Immature natural killer cell (primary cell): ENCODE measurements around the gene MVB12B. TPM values are rescaled to one million over a fixed set of nuclear protein-coding genes. Genes with fewer than 3 reads are reported as not detected.
"Not testable (repeated sequence)": the region's sequence is repeated elsewhere in the genome, so short reads cannot be mapped to it uniquely, and the experiment has no call there.

Experiments
- DNase-seq, 3 donors: peaks; one replicate each; pipeline ENCODE4 v3.0.0; 2022; ENCODE audit warnings: mixed read lengths in 1 of 3
- H3K27ac Mint-ChIP-seq, 6 donors: one replicate each; pipeline ENCODE4 v1.8.0; 2020; ENCODE audit warnings: mixed read lengths in 6 of 6, mild to moderate bottlenecking in 5 of 6, inconsistent platforms in 4 of 6, moderate library complexity in 3 of 6
- H3K27me3 Mint-ChIP-seq, 3 donors: one replicate each; pipeline ENCODE4 v1.8.0; 2020 to 2021; ENCODE audit warnings: low read depth in 3 of 3, mild to moderate bottlenecking in 3 of 3, mixed read lengths in 3 of 3, moderate library complexity in 3 of 3, inconsistent platforms in 1 of 3
- H3K36me3 Mint-ChIP-seq, 3 donors: one replicate each; pipeline ENCODE4 v1.8.0; 2020; ENCODE audit warnings: mixed read lengths in 3 of 3, inconsistent platforms in 2 of 3, mild to moderate bottlenecking in 2 of 3
- H3K4me1 Mint-ChIP-seq, 2 donors: one replicate each; pipeline ENCODE4 v1.8.0; 2020; ENCODE audit warnings: inconsistent platforms in 2 of 2, mild to moderate bottlenecking in 2 of 2, mixed read lengths in 2 of 2, moderate library complexity in 1 of 2
- H3K4me3 Mint-ChIP-seq, 5 donors: one replicate each; pipeline ENCODE4 v1.8.0; 2020; ENCODE audit warnings: mild to moderate bottlenecking in 5 of 5, mixed read lengths in 5 of 5, inconsistent platforms in 3 of 5, moderate library complexity in 3 of 5
- H3K9me3 Mint-ChIP-seq, 6 donors: one replicate each; pipeline ENCODE4 v1.8.0; 2020; ENCODE audit warnings: mild to moderate bottlenecking in 6 of 6, mixed read lengths in 6 of 6, inconsistent platforms in 4 of 6, moderate library complexity in 3 of 6
- polyA plus RNA-seq, 3 donors: library from polyadenylated mRNA; unstranded; fragments of 300-500 nt; fragmentation: Illumina TruSeq; gene quantifications; one replicate each; pipeline ENCODE4 v1.2.3, GENCODE V29; 2021

MVB12B gene, protein sequence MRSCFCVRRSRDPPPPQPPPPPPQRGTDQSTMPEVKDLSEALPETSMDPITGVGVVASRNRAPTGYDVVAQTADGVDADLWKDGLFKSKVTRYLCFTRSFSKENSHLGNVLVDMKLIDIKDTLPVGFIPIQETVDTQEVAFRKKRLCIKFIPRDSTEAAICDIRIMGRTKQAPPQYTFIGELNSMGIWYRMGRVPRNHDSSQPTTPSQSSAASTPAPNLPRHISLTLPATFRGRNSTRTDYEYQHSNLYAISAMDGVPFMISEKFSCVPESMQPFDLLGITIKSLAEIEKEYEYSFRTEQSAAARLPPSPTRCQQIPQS
- 1 to 10 TPM in 1 of 3 donors, under 1 TPM in 1, not detected in 1; 0.54 to 1.2 TPM for polyA plus RNA-seq

- Mint-ChIP-seq H3K36me3 (peaks cover 0 to 7% (median 6%) of the 10 kb centered on the region in 3 donors), H3K4me3 (peak within 1 kb of the TSS; percentile 76 to 85 (median 80)), H3K27ac (peak within 1 kb of the TSS in 4 of 6 donors; percentile 32 to 75 (median 54)), H3K27me3 (peaks cover 1 to 6% (median 4%) of the 10 kb centered on the region in 3 donors), H3K4me1 (peaks cover 9 to 10% of the 10 kb centered on the region in 2 donors), H3K9me3 (peaks cover 0 to 14% (median 5%) of the 10 kb centered on the region in 6 donors)
- peak; percentile 34 to 54 (median 50) for DNase-seq
Observed at GRCh38 chr9:126326228-126327005, at the start of gene MVB12B. Gene MVB12B (plus strand): TSS chr9:126326829. CDS start chr9:126326930, 101 bp downstream.

DNA sequence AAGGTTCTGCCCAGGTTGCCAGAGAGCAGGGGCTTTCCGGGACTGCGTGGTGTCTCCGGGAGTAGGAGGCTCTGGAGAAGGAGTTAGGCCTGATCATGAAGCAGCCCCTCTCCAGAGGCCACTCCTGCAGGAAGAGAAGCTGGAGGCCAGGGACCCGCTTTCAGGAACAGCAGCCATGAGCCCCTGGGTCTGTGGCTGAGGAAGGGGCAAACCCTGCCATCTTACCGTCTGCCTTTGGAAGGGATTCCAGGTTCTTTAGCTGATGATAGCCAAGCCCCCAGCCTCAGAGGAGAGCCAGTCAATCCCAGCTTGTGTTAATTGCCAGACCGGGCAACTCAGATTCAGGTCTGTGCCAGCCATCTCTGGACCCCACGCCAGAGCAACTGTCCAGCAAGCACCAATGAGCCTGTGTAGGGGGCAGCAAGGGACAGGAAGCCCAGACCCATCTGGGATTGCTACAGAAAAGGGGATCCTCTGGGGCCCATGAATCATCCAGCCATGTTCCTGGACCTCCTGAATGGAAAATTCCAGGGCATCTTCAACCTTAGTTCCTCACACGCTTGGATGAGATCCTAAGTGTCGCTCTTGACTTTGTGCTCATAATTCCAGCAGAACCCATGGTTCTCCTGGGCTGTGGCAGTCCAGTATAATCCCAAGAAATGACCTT, 42.7 kb upstream of the MVB12B start:
- H3K4me1 Mint-ChIP-seq = no peaks in the 10 kb centered on the region
- H3K9me3 Mint-ChIP-seq = no peaks in the 10 kb centered on the region
- no peaks in the 10 kb centered on the region for H3K36me3 Mint-ChIP-seq
- H3K27me3 Mint-ChIP-seq = peaks cover 2 to 6% (median 4%) of the 10 kb centered on the region in 3 donors
- DNase-seq = no peak
- no peak overlapping the region for H3K27ac Mint-ChIP-seq
- H3K4me3 Mint-ChIP-seq = no peak overlapping the region

DNA sequence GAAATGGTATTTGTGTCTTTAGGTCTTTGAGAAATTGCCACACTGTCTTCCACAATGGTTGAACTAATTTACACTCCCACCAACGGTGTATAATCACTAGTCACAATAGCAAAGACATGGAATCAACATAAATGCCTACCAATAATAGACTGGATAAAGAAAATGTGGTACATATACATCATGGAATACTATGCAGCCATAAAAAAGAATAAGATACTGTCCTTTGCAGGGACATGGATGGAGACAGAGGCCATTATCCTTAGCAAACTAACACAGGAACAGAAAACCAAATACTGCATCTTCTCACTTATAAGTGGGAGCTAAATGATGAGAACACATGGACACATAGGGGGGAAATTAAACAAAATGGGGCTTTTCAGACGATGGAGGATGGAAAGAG, 41.0 kb upstream of the MVB12B start:
- DNase-seq, H3K4me1 Mint-ChIP-seq, H3K9me3 Mint-ChIP-seq, H3K36me3 Mint-ChIP-seq, H3K4me3 Mint-ChIP-seq, H3K27ac Mint-ChIP-seq, H3K27me3 Mint-ChIP-seq: not testable (repeated sequence)

DNA sequence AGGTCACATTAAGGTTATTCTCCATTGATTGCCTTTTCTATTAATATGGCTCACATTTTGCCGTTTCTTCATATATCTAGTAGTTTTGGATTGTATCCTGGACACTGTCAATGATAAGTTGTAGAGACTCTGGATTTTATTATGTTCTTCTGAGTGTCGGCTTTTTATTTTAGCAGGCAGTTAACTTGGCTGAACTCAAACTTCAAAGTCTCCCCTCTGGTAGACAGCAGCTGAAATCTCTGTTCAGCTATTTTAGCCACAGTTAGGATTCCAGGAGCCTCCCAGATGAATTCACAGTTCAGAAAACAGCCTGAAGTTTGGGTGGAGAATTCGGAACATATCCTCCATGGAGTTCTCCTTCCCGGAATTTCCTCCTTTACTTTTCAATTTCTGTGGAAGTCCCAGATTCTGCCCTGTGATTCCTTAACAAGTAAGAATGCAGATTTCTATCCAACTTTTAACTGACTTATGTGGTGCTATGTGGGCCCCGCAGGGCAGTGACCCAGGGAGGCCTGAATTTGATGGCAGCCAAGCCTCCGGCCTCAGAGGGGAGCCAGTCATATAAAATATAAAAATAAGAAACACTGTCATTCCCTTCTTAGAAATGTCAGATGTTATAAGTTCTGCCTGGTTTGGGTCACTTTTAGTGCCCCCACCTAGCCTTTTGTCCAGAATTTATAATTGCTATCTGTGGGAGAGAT, 39.3 kb upstream of the MVB12B start:
- peaks cover 0 to 3% (median 0%) of the 10 kb centered on the region in 3 donors for H3K27me3 Mint-ChIP-seq
- H3K36me3 Mint-ChIP-seq = no peaks in the 10 kb centered on the region
- H3K27ac Mint-ChIP-seq = no peak overlapping the region
- H3K4me3 Mint-ChIP-seq = no peak overlapping the region
- H3K4me1 Mint-ChIP-seq = no peaks in the 10 kb centered on the region
- H3K9me3 Mint-ChIP-seq = no peaks in the 10 kb centered on the region
- no peak for DNase-seq

DNA sequence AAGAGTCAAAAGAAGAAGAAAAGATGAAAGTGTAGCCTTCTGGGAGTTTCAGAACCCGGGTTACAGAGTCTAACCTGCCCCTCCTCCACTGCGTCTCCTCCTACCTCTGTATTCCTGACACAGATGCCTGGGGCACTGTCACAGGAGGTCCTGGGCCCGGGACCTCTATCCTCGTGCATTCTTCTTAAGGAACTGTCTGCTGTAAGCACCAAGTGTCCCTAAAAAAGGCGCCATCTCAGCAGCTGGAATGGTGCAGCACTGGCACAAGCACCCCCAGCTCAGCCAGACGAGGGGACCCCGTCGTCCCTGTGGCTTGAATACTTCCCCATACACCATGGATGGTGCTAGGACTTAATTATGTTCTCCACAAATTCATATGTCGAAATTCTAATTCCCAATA, 35.8 kb upstream of the MVB12B start:
- H3K27ac Mint-ChIP-seq = no peak overlapping the region

DNA sequence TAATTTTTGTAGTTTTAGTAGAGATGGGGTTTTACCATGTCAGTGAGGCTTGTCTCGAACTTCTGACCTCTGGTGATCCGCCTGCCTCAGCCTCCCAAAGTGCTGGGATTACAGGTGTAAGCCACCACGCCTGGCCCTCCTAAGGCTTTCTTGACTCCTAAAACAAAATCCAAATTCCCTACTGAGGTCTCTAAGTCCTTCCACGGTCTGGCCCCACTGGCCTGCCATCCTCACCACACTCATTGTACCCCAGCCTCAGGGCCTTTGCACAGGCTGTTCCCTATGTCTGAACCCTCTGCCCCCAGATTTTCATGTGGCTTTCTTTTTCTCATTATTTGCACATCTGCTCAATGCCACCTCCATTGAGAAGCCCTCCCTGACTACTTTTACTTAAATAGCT, 34.7 kb upstream of the MVB12B start:
- no peak for DNase-seq
- H3K4me1 Mint-ChIP-seq = no peaks in the 10 kb centered on the region
- no peak overlapping the region for H3K27ac Mint-ChIP-seq
- H3K9me3 Mint-ChIP-seq = no peaks in the 10 kb centered on the region
- H3K4me3 Mint-ChIP-seq = no peak overlapping the region
- peaks cover 0 to 3% (median 2%) of the 10 kb centered on the region in 3 donors for H3K27me3 Mint-ChIP-seq
- no peaks in the 10 kb centered on the region for H3K36me3 Mint-ChIP-seq

More for the DNA sequence above, 35.8 kb upstream of the MVB12B start:
- Mint-ChIP-seq H3K27me3 (peaks cover 0 to 2% (median 0%) of the 10 kb centered on the region in 3 donors), H3K4me1 (no peaks in the 10 kb centered on the region), H3K9me3 (no peaks in the 10 kb centered on the region), H3K36me3 (no peaks in the 10 kb centered on the region), H3K4me3 (no peak overlapping the region)
- DNase-seq = no peak

DNA sequence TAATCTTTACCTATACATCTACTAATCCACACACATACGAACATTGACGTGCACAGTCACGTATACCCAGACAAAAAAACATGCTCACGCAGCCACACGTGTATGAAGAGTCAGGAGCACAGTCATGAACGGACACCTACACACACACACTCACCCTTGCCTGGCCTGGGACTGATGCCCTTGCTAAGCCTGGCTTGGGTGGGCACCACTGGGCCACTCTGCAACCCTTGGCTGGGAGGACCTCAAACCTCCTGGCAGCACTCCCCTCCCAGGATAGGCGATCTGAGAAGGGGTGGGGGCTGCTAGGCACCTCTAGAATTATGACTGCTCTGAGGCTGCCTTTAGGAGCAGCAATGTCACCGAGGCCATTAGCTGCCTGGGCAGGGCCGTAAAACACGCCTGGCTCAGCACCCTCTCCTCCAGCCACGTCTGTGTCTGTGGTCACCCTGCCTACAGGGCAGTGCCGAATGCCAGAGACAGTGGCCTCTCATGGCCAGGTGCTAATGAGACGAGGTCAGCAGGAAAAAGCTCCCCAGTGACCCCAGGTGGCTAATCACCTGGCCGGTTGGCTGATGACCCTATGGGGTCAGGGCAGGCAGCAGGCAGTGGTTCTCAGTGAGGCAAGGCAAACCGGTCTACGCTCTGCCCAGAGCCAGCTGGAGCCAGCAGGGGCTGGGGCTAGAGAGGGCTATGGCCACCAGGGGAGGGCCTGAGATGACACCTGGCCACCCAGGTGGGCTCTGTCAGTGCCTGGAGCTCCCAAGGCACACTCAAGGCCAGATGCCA, 33.7 kb upstream of the MVB12B start:
- Mint-ChIP-seq H3K36me3 (no peaks in the 10 kb centered on the region), H3K27me3 (peaks cover 2 to 3% (median 3%) of the 10 kb centered on the region in 3 donors), H3K4me3 (no peak overlapping the region), H3K27ac (peak overlapping the region in 1 of 6 donors; percentile 65), H3K4me1 (no peaks in the 10 kb centered on the region), H3K9me3 (no peaks in the 10 kb centered on the region)
- no peak for DNase-seq

DNA sequence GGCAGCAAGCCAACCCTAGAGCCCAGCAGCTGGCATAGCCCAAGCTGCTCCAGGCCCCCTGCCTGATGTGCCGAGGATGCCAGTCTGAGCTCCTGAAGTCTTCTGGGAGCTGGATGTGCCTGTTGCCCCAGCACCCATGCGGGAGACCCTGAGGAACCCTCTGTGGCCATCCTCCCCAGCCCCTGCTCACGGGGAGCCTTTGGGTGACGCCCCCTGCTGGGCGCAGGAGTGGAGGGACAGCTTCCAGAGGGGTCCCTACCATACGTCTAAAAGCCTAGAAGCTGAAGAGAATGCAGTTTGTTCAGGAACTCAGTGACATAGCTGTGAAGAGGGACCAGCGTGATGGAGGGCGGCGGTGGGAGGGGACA, 33.1 kb upstream of the MVB12B start:
- Mint-ChIP-seq H3K9me3 (no peaks in the 10 kb centered on the region), H3K4me3 (no peak overlapping the region), H3K36me3 (no peaks in the 10 kb centered on the region), H3K27ac (no peak overlapping the region), H3K27me3 (peaks cover 2 to 3% (median 3%) of the 10 kb centered on the region in 3 donors), H3K4me1 (no peaks in the 10 kb centered on the region)
- no peak for DNase-seq

GRCh38 chr9:126294331-126295081, 32.1 kb upstream of the MVB12B start:
- H3K9me3 Mint-ChIP-seq = no peaks in the 10 kb centered on the region
- peaks cover 2 to 3% (median 3%) of the 10 kb centered on the region in 3 donors for H3K27me3 Mint-ChIP-seq
- no peaks in the 10 kb centered on the region for H3K36me3 Mint-ChIP-seq
- no peak overlapping the region for H3K4me3 Mint-ChIP-seq
- H3K4me1 Mint-ChIP-seq = no peaks in the 10 kb centered on the region
- H3K27ac Mint-ChIP-seq = no peak overlapping the region
- no peak for DNase-seq

GRCh38 chr9:126295082-126295477, 31.5 kb upstream of the MVB12B start:
- peaks cover 2 to 3% (median 3%) of the 10 kb centered on the region in 3 donors for H3K27me3 Mint-ChIP-seq
- no peaks in the 10 kb centered on the region for H3K9me3 Mint-ChIP-seq
- no peaks in the 10 kb centered on the region for H3K36me3 Mint-ChIP-seq
- H3K4me1 Mint-ChIP-seq = no peaks in the 10 kb centered on the region
- no peak for DNase-seq
- no peak overlapping the region for H3K27ac Mint-ChIP-seq
- no peak overlapping the region for H3K4me3 Mint-ChIP-seq

GRCh38 chr9:126295516-126295915, 31.1 kb upstream of the MVB12B start:
- H3K9me3 Mint-ChIP-seq = no peaks in the 10 kb centered on the region
- no peak overlapping the region for H3K4me3 Mint-ChIP-seq
- no peaks in the 10 kb centered on the region for H3K4me1 Mint-ChIP-seq
- H3K27ac Mint-ChIP-seq = no peak overlapping the region
- DNase-seq = no peak
- H3K36me3 Mint-ChIP-seq = no peaks in the 10 kb centered on the region
- peaks cover 2 to 3% (median 3%) of the 10 kb centered on the region in 3 donors for H3K27me3 Mint-ChIP-seq

- Mint-ChIP-seq H3K36me3 (no peaks in the 10 kb centered on the region), H3K27ac (no peak overlapping the region), H3K27me3 (peaks cover 2 to 3% (median 3%) of the 10 kb centered on the region in 3 donors)
Observed at GRCh38 chr9:126295936-126296600, 30.6 kb upstream of the MVB12B start.

More at GRCh38 chr9:126295936-126296600, 30.6 kb upstream of the MVB12B start:
- Mint-ChIP-seq H3K4me1 (no peaks in the 10 kb centered on the region), H3K4me3 (no peak overlapping the region), H3K9me3 (no peaks in the 10 kb centered on the region)
- DNase-seq = no peak
